ENCODE data around the gene SEPHS2.
"Not testable (repeated sequence)": the region's sequence is repeated elsewhere in the genome, so short reads cannot be mapped to it uniquely, and the experiment has no call there.

Gene SEPHS2, protein sequence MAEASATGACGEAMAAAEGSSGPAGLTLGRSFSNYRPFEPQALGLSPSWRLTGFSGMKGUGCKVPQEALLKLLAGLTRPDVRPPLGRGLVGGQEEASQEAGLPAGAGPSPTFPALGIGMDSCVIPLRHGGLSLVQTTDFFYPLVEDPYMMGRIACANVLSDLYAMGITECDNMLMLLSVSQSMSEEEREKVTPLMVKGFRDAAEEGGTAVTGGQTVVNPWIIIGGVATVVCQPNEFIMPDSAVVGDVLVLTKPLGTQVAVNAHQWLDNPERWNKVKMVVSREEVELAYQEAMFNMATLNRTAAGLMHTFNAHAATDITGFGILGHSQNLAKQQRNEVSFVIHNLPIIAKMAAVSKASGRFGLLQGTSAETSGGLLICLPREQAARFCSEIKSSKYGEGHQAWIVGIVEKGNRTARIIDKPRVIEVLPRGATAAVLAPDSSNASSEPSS

DNA sequence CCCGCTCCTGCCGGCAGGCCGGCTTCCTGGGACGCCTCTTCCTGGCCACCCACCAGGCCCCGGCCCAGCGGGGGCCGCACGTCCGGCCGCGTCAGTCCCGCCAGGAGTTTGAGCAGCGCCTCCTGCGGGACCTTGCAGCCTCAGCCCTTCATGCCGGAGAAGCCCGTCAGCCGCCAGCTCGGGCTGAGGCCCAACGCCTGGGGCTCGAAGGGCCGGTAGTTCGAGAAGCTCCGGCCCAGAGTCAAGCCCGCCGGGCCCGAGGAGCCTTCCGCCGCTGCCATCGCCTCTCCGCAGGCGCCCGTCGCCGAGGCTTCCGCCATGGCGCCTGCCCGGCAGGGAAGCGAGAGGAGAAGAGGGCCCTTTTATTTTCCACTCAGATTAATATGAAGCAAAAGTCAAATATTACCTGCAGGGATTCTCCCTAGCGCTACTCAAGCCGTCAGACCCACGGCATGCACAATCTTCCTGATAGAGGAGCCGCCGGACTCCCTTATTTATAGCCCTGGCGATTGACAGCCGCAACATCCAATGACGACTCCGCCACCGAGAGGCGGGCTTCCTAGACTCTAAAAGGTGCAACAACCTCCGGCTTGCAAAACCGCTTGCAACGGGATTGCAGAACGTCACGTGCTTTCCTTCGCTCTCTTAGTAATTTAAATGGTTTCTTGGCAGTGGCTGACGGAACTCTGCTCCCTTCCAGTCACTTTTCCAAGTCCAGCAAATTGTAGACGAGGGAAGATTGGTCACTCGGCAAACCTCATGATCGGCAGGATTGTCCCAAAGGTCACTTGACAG, at the start of gene SEPHS2:
Gene SEPHS2 (minus strand): TSS at position 467 of the 795 bp plus-strand sequence. CDS start 147 bp downstream, at position 320.
- H3K9ac ChIP-seq (ENCODE audit: low read depth, low read length): peak within 1 kb of the TSS; percentile 96
- H3K9me3 ChIP-seq (ENCODE audit: control insufficient read depth, insufficient read depth, low read length): peaks cover 3% of the 10 kb centered on the region; the same call in 1 of the 2 replicates
- no peaks in the 10 kb centered on the region for H3K4me1 ChIP-seq (ENCODE audit: insufficient read depth, low read length)
- H3K36me3 ChIP-seq (ENCODE audit: insufficient read depth, low read length): peaks cover 6% of the 10 kb centered on the region; the same call in 1 of the 2 replicates

DNA sequence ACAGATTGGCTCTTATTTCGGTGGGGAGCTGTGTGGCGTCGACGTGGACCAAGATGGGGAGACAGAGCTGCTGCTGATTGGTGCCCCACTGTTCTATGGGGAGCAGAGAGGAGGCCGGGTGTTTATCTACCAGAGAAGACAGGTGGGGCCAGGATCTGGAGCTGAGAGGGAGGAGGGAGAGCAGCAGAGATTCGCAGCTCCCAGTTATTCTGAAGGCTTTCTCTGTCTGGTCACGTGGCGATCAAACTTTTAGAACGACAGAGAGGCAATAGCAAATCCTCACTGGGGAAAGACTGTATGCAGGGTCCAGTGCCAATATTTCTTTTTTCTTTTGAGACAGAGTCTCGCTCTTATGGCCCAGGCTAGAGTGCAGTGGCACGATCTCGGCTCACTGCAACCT, 49.0 kb upstream of the SEPHS2 start:
- Histone ChIP-seq H3K4me1 (ENCODE audit: insufficient read depth, low read length) (peaks cover 8% of the 10 kb centered on the region; the same call in 1 of the 2 replicates), H3K36me3 (ENCODE audit: insufficient read depth, low read length) (no peaks in the 10 kb centered on the region), H3K9me3 (ENCODE audit: control insufficient read depth, insufficient read depth, low read length) (no peaks in the 10 kb centered on the region), H3K9ac (ENCODE audit: low read depth, low read length) (no peak overlapping the region)

DNA sequence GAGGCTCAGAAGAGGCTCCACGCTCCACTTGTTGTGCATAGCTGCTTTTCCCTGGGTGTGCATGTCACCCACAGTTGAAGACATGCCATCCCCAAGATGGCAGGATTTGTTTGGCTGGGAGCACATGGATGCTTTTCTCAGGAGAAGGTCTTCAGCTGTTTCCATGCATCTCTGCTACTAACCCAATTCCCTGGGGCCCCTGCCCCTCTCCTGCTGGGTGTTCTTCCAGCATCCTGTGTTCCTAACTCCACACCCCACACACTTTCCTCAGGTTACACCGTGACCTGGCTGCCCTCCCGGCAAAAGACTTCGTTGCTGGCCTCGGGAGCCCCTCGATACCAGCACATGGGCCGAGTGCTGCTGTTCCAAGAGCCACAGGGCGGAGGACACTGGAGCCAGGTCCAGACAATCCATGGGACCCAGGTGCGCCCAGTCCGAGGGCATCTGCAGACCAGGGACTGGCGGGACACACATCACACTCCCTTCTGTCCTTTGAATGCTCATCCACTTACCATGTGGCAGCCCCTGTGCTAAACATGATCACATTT, 48.3 kb upstream of the SEPHS2 start:
- Histone ChIP-seq H3K4me1 (ENCODE audit: insufficient read depth, low read length) (peaks cover 12% of the 10 kb centered on the region; the same call in 1 of the 2 replicates), H3K9me3 (ENCODE audit: control insufficient read depth, insufficient read depth, low read length) (no peaks in the 10 kb centered on the region), H3K36me3 (ENCODE audit: insufficient read depth, low read length) (no peaks in the 10 kb centered on the region), H3K9ac (ENCODE audit: low read depth, low read length) (no peak overlapping the region)

GRCh38 chr16:30491744-30492308, 46.2 kb upstream of the SEPHS2 start:
- Histone ChIP-seq H3K9me3 (ENCODE audit: control insufficient read depth, insufficient read depth, low read length) (no peaks in the 10 kb centered on the region), H3K36me3 (ENCODE audit: insufficient read depth, low read length) (no peaks in the 10 kb centered on the region), H3K9ac (ENCODE audit: low read depth, low read length) (no peak overlapping the region)

GRCh38 chr16:30491229-30491628, 45.6 kb upstream of the SEPHS2 start:
- Histone ChIP-seq H3K9me3 (ENCODE audit: control insufficient read depth, insufficient read depth, low read length) (no peaks in the 10 kb centered on the region), H3K9ac (ENCODE audit: low read depth, low read length) (no peak overlapping the region), H3K36me3 (ENCODE audit: insufficient read depth, low read length) (no peaks in the 10 kb centered on the region), H3K4me1 (ENCODE audit: insufficient read depth, low read length) (peaks cover 13% of the 10 kb centered on the region; the same call in 1 of the 2 replicates)

More at GRCh38 chr16:30491744-30492308, 46.2 kb upstream of the SEPHS2 start:
- peaks cover 13% of the 10 kb centered on the region; the same call in 1 of the 2 replicates for H3K4me1 ChIP-seq (ENCODE audit: insufficient read depth, low read length)

GRCh38 chr16:30490210-30490609, 44.5 kb upstream of the SEPHS2 start:
- no peaks in the 10 kb centered on the region for H3K9me3 ChIP-seq (ENCODE audit: control insufficient read depth, insufficient read depth, low read length)
- H3K36me3 ChIP-seq (ENCODE audit: insufficient read depth, low read length): no peaks in the 10 kb centered on the region
- H3K4me1 ChIP-seq (ENCODE audit: insufficient read depth, low read length): peaks cover 13% of the 10 kb centered on the region; the same call in 1 of the 2 replicates
- H3K9ac ChIP-seq (ENCODE audit: low read depth, low read length): no peak overlapping the region

- Histone ChIP-seq H3K9ac (ENCODE audit: low read depth, low read length) (no peak overlapping the region), H3K36me3 (ENCODE audit: insufficient read depth, low read length) (no peaks in the 10 kb centered on the region), H3K9me3 (ENCODE audit: control insufficient read depth, insufficient read depth, low read length) (no peaks in the 10 kb centered on the region), H3K4me1 (ENCODE audit: insufficient read depth, low read length) (peaks cover 13% of the 10 kb centered on the region; the same call in 1 of the 2 replicates)
These were observed 43.3 kb upstream of the SEPHS2 start for GRCh38 chr16:30488764-30489605.

DNA sequence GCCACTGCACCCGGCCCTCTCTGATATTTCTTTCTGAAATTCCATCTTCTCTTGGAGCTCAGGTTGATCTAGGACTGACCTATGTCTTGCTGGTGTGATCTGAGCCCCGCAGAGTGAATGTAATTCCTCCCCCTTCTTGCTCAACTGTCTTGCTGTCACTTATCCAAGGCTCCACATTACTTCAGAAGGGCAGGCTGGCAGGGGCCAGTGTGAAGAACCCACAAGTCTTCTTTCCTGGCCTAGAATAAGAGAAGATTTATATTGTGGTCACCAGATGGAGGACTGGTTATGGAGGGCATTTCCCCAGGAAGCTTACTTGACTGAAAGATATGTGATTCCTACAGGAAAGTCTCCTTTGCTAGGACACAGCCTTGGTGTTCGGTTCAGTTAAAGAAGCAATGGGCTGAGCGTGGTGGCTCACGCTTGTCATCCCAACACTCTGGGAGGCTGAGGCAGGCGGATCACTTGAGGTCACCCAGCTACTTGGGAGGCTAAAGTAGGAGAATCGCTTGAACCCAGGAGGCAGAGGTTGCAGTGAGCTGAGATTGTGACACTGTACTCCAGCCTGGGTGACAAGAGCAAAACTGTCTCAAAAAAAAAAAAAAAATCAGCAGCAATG, 40.3 kb upstream of the SEPHS2 start:
- Histone ChIP-seq H3K9me3 (ENCODE audit: control insufficient read depth, insufficient read depth, low read length) (no peaks in the 10 kb centered on the region), H3K4me1 (ENCODE audit: insufficient read depth, low read length) (peaks cover 8% of the 10 kb centered on the region; the same call in 1 of the 2 replicates), H3K36me3 (ENCODE audit: insufficient read depth, low read length) (no peaks in the 10 kb centered on the region), H3K9ac (ENCODE audit: low read depth, low read length) (no peak overlapping the region)

GRCh38 chr16:30484887-30485286, 39.2 kb upstream of the SEPHS2 start:
- Histone ChIP-seq H3K9me3 (ENCODE audit: control insufficient read depth, insufficient read depth, low read length) (no peaks in the 10 kb centered on the region), H3K36me3 (ENCODE audit: insufficient read depth, low read length) (no peaks in the 10 kb centered on the region), H3K4me1 (ENCODE audit: insufficient read depth, low read length) (peaks cover 5% of the 10 kb centered on the region; the same call in 1 of the 2 replicates), H3K9ac (ENCODE audit: low read depth, low read length) (no peak overlapping the region)

GRCh38 chr16:30482366-30482765, 36.7 kb upstream of the SEPHS2 start:
- Histone ChIP-seq H3K9ac (ENCODE audit: low read depth, low read length) (no peak overlapping the region), H3K36me3 (ENCODE audit: insufficient read depth, low read length) (no peaks in the 10 kb centered on the region), H3K9me3 (ENCODE audit: control insufficient read depth, insufficient read depth, low read length) (no peaks in the 10 kb centered on the region), H3K4me1 (ENCODE audit: insufficient read depth, low read length) (no peaks in the 10 kb centered on the region)

GRCh38 chr16:30481381-30481780, 35.7 kb upstream of the SEPHS2 start:
- H3K9ac ChIP-seq (ENCODE audit: low read depth, low read length): no peak overlapping the region
- no peaks in the 10 kb centered on the region for H3K36me3 ChIP-seq (ENCODE audit: insufficient read depth, low read length)
- H3K9me3 ChIP-seq (ENCODE audit: control insufficient read depth, insufficient read depth, low read length): no peaks in the 10 kb centered on the region
- no peaks in the 10 kb centered on the region for H3K4me1 ChIP-seq (ENCODE audit: insufficient read depth, low read length)

- H3K36me3 ChIP-seq (ENCODE audit: insufficient read depth, low read length): no peaks in the 10 kb centered on the region
- no peak overlapping the region for H3K9ac ChIP-seq (ENCODE audit: low read depth, low read length)
- no peaks in the 10 kb centered on the region for H3K9me3 ChIP-seq (ENCODE audit: control insufficient read depth, insufficient read depth, low read length)
- H3K4me1 ChIP-seq (ENCODE audit: insufficient read depth, low read length): no peaks in the 10 kb centered on the region
These were observed 33.2 kb upstream of the SEPHS2 start for GRCh38 chr16:30478766-30479478.

DNA sequence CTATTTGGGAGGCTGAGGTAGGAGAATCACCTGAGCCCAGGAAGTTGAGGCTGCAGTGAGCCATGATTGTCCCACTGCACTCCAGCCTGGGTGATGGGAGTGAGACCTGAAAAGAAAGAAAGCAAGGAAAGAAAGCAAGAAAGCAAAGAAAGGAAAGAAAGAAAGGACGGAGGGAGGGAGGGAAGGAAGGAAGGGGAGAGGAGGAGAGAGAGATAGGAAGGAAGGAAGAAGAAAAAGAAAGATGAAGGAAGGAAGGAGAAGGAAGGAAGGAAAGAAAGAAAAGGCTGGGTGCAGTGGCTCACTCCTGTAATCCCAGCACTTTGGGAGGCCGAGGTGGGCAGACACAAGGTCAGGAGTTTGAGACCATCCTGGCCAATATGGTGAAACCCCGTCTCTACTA, 32.1 kb upstream of the SEPHS2 start:
- not testable (repeated sequence) for H3K9me3 ChIP-seq (ENCODE audit: control insufficient read depth, insufficient read depth, low read length); H3K36me3 ChIP-seq (ENCODE audit: insufficient read depth, low read length); H3K4me1 ChIP-seq (ENCODE audit: insufficient read depth, low read length); H3K9ac ChIP-seq (ENCODE audit: low read depth, low read length)
